ENCODE data around the gene LRIT1. TPM values are rescaled to one million over a fixed set of nuclear protein-coding genes. Genes with fewer than 3 reads are reported as not detected.

Gene LRIT1
- total and polyA plus RNA-seq, 5 donors from 2014 or later: not detected

GRCh38 chr10:84193846-84194423 lies 47.4 kb downstream of the LRIT1 start:
- no peak for ATAC-seq (ENCODE audit: low read depth in 2 of 2)
- peaks cover 33% of the 10 kb centered on the region for H3K27me3 Mint-ChIP-seq

GRCh38 chr10:84193327-84193726 lies 48.0 kb downstream of the LRIT1 start:
- Histone ChIP-seq H3K4me1 (ENCODE audit: control insufficient read depth, insufficient read depth, low read length, poor library complexity, severe bottlenecking) (peaks cover 22% of the 10 kb centered on the region), H3K4me3 (ENCODE audit: low read depth, low read length) (no peak overlapping the region), H3K27ac (ENCODE audit: insufficient read depth, low read length, poor library complexity, severe bottlenecking) (no peak overlapping the region), H3K36me3 (ENCODE audit: control insufficient read depth, insufficient read depth, low read length) (no peaks in the 10 kb centered on the region), H3K27me3 (ENCODE audit: control insufficient read depth, insufficient read depth, low read length) (peaks cover 3% of the 10 kb centered on the region), H3K9me3 (ENCODE audit: control insufficient read depth in 2 of 2, low read length in 2 of 2) (no peaks in the 10 kb centered on the region)
- H3K27me3 Mint-ChIP-seq: peaks cover 27% of the 10 kb centered on the region
- no peaks in the 10 kb centered on the region for H3K36me3 Mint-ChIP-seq
- DNase-seq (no peak), ATAC-seq (ENCODE audit: low read depth in 2 of 2) (no peak)
- peaks cover 0 to 35% (median 9%) of the 10 kb centered on the region in 4 donors for H3K4me1 Mint-ChIP-seq
- H3K27ac Mint-ChIP-seq: no peak overlapping the region
- H3K4me3 Mint-ChIP-seq: no peak overlapping the region
- H3K9me3 Mint-ChIP-seq: peaks cover 0 to 6% (median 0%) of the 10 kb centered on the region in 7 donors

More at GRCh38 chr10:84193846-84194423, 47.4 kb downstream of the LRIT1 start:
- no peak overlapping the region for H3K4me3 ChIP-seq (ENCODE audit: low read depth, low read length)
- H3K9me3 ChIP-seq (ENCODE audit: control insufficient read depth in 2 of 2, low read length in 2 of 2): no peaks in the 10 kb centered on the region
- Mint-ChIP-seq H3K4me1 (peaks cover 0 to 35% (median 9%) of the 10 kb centered on the region in 4 donors), H3K9me3 (peaks cover 0 to 8% (median 0%) of the 10 kb centered on the region in 7 donors), H3K27ac (no peak overlapping the region), H3K36me3 (no peaks in the 10 kb centered on the region), H3K4me3 (peak overlapping the region in 1 of 4 donors; percentile 28)
- peaks cover 3% of the 10 kb centered on the region for H3K27me3 ChIP-seq (ENCODE audit: control insufficient read depth, insufficient read depth, low read length)
- no peak for DNase-seq
- no peak overlapping the region for H3K27ac ChIP-seq (ENCODE audit: insufficient read depth, low read length, poor library complexity, severe bottlenecking)
- H3K4me1 ChIP-seq (ENCODE audit: control insufficient read depth, insufficient read depth, low read length, poor library complexity, severe bottlenecking): peaks cover 22% of the 10 kb centered on the region
- H3K36me3 ChIP-seq (ENCODE audit: control insufficient read depth, insufficient read depth, low read length): no peaks in the 10 kb centered on the region

GRCh38 chr10:84191106-84191505 lies 50.2 kb downstream of the LRIT1 start:
- no peaks in the 10 kb centered on the region for H3K36me3 Mint-ChIP-seq
- H3K4me3 ChIP-seq (ENCODE audit: low read depth, low read length): no peak overlapping the region
- H3K4me1 Mint-ChIP-seq: peaks cover 0 to 34% (median 9%) of the 10 kb centered on the region in 4 donors
- H3K4me3 Mint-ChIP-seq: peak overlapping the region in 1 of 4 donors; percentile 1
- H3K9me3 ChIP-seq (ENCODE audit: control insufficient read depth in 2 of 2, low read length in 2 of 2): no peaks in the 10 kb centered on the region
- no peaks in the 10 kb centered on the region for H3K36me3 ChIP-seq (ENCODE audit: control insufficient read depth, insufficient read depth, low read length)
- no peak overlapping the region for H3K27ac ChIP-seq (ENCODE audit: insufficient read depth, low read length, poor library complexity, severe bottlenecking)
- H3K27me3 Mint-ChIP-seq: peaks cover 13% of the 10 kb centered on the region
- DNase-seq: peak in 2 of 3 donors; percentile 34 to 44
- peaks cover 3% of the 10 kb centered on the region for H3K27me3 ChIP-seq (ENCODE audit: control insufficient read depth, insufficient read depth, low read length)
- H3K4me1 ChIP-seq (ENCODE audit: control insufficient read depth, insufficient read depth, low read length, poor library complexity, severe bottlenecking): peaks cover 22% of the 10 kb centered on the region
- peaks cover 0 to 3% (median 0%) of the 10 kb centered on the region in 7 donors for H3K9me3 Mint-ChIP-seq
- ATAC-seq (ENCODE audit: low read depth in 2 of 2): peak; percentile 79 to 83
- peak overlapping the region; percentile 7 to 16 (median 11) for H3K27ac Mint-ChIP-seq

GRCh38 chr10:84190621-84191020 lies 50.7 kb downstream of the LRIT1 start:
- peak overlapping the region in 1 of 3 donors; percentile 11 for H3K27ac Mint-ChIP-seq

GRCh38 chr10:84188815-84189214 lies 52.5 kb downstream of the LRIT1 start:
- Mint-ChIP-seq H3K4me1 (peaks cover 0 to 27% (median 9%) of the 10 kb centered on the region in 4 donors), H3K27ac (no peak overlapping the region)
- peaks cover 8% of the 10 kb centered on the region for H3K4me1 ChIP-seq (ENCODE audit: control insufficient read depth, insufficient read depth, low read length, poor library complexity, severe bottlenecking)

More at GRCh38 chr10:84190621-84191020, 50.7 kb downstream of the LRIT1 start:
- Histone ChIP-seq H3K27me3 (ENCODE audit: control insufficient read depth, insufficient read depth, low read length) (peaks cover 3% of the 10 kb centered on the region), H3K27ac (ENCODE audit: insufficient read depth, low read length, poor library complexity, severe bottlenecking) (no peak overlapping the region), H3K9me3 (ENCODE audit: control insufficient read depth in 2 of 2, low read length in 2 of 2) (no peaks in the 10 kb centered on the region), H3K4me3 (ENCODE audit: low read depth, low read length) (no peak overlapping the region), H3K4me1 (ENCODE audit: control insufficient read depth, insufficient read depth, low read length, poor library complexity, severe bottlenecking) (peaks cover 22% of the 10 kb centered on the region), H3K36me3 (ENCODE audit: control insufficient read depth, insufficient read depth, low read length) (no peaks in the 10 kb centered on the region)
- peaks cover 9% of the 10 kb centered on the region for H3K27me3 Mint-ChIP-seq
- ATAC-seq (ENCODE audit: low read depth in 2 of 2) (no peak), DNase-seq (no peak)
- peaks cover 0 to 3% (median 0%) of the 10 kb centered on the region in 7 donors for H3K9me3 Mint-ChIP-seq
- H3K4me1 Mint-ChIP-seq: peaks cover 0 to 30% (median 9%) of the 10 kb centered on the region in 4 donors
- peak overlapping the region in 1 of 4 donors; percentile 5 for H3K4me3 Mint-ChIP-seq
- H3K36me3 Mint-ChIP-seq: no peaks in the 10 kb centered on the region

GRCh38 chr10:84185526-84186175 lies 55.7 kb downstream of the LRIT1 start:
- Histone ChIP-seq H3K27ac (ENCODE audit: insufficient read depth, low read length, poor library complexity, severe bottlenecking) (no peak overlapping the region), H3K27me3 (ENCODE audit: control insufficient read depth, insufficient read depth, low read length) (no peaks in the 10 kb centered on the region), H3K36me3 (ENCODE audit: control insufficient read depth, insufficient read depth, low read length) (no peaks in the 10 kb centered on the region), H3K9me3 (ENCODE audit: control insufficient read depth in 2 of 2, low read length in 2 of 2) (no peaks in the 10 kb centered on the region), H3K4me1 (ENCODE audit: control insufficient read depth, insufficient read depth, low read length, poor library complexity, severe bottlenecking) (peaks cover 5% of the 10 kb centered on the region), H3K4me3 (ENCODE audit: low read depth, low read length) (no peak overlapping the region)
- Mint-ChIP-seq H3K9me3 (no peaks in the 10 kb centered on the region), H3K4me3 (no peak overlapping the region), H3K27ac (no peak overlapping the region), H3K4me1 (peaks cover 0 to 9% (median 2%) of the 10 kb centered on the region in 4 donors), H3K27me3 (no peaks in the 10 kb centered on the region), H3K36me3 (no peaks in the 10 kb centered on the region)
- ATAC-seq (ENCODE audit: low read depth in 2 of 2) (no peak), DNase-seq (no peak)

More at GRCh38 chr10:84188815-84189214, 52.5 kb downstream of the LRIT1 start:
- Histone ChIP-seq H3K27ac (ENCODE audit: insufficient read depth, low read length, poor library complexity, severe bottlenecking) (no peak overlapping the region), H3K27me3 (ENCODE audit: control insufficient read depth, insufficient read depth, low read length) (peaks cover 3% of the 10 kb centered on the region), H3K9me3 (ENCODE audit: control insufficient read depth in 2 of 2, low read length in 2 of 2) (no peaks in the 10 kb centered on the region), H3K36me3 (ENCODE audit: control insufficient read depth, insufficient read depth, low read length) (no peaks in the 10 kb centered on the region), H3K4me3 (ENCODE audit: low read depth, low read length) (no peak overlapping the region)
- no peaks in the 10 kb centered on the region for H3K36me3 Mint-ChIP-seq
- H3K4me3 Mint-ChIP-seq: no peak overlapping the region
- no peak for DNase-seq
- no peak for ATAC-seq (ENCODE audit: low read depth in 2 of 2)
- peaks cover 0 to 3% (median 0%) of the 10 kb centered on the region in 7 donors for H3K9me3 Mint-ChIP-seq
- peaks cover 5% of the 10 kb centered on the region for H3K27me3 Mint-ChIP-seq

GRCh38 chr10:84184517-84184916 lies 56.8 kb downstream of the LRIT1 start:
- ATAC-seq (ENCODE audit: low read depth in 2 of 2): no peak
- peaks cover 0 to 4% (median 0%) of the 10 kb centered on the region in 4 donors for H3K4me1 Mint-ChIP-seq

More at GRCh38 chr10:84184517-84184916, 56.8 kb downstream of the LRIT1 start:
- H3K4me3 Mint-ChIP-seq: no peak overlapping the region
- peak overlapping the region in 1 of 3 donors; percentile 90 for H3K27ac Mint-ChIP-seq
- H3K9me3 Mint-ChIP-seq: no peaks in the 10 kb centered on the region
- Histone ChIP-seq H3K9me3 (ENCODE audit: control insufficient read depth in 2 of 2, low read length in 2 of 2) (no peaks in the 10 kb centered on the region), H3K4me1 (ENCODE audit: control insufficient read depth, insufficient read depth, low read length, poor library complexity, severe bottlenecking) (no peaks in the 10 kb centered on the region), H3K27ac (ENCODE audit: insufficient read depth, low read length, poor library complexity, severe bottlenecking) (no peak overlapping the region), H3K36me3 (ENCODE audit: control insufficient read depth, insufficient read depth, low read length) (no peaks in the 10 kb centered on the region), H3K27me3 (ENCODE audit: control insufficient read depth, insufficient read depth, low read length) (no peaks in the 10 kb centered on the region), H3K4me3 (ENCODE audit: low read depth, low read length) (no peak overlapping the region)
- no peak for DNase-seq
- H3K36me3 Mint-ChIP-seq: no peaks in the 10 kb centered on the region
- no peaks in the 10 kb centered on the region for H3K27me3 Mint-ChIP-seq
